Measurements from ENCODE around the gene GPATCH4.

GPATCH4 gene

DNA sequence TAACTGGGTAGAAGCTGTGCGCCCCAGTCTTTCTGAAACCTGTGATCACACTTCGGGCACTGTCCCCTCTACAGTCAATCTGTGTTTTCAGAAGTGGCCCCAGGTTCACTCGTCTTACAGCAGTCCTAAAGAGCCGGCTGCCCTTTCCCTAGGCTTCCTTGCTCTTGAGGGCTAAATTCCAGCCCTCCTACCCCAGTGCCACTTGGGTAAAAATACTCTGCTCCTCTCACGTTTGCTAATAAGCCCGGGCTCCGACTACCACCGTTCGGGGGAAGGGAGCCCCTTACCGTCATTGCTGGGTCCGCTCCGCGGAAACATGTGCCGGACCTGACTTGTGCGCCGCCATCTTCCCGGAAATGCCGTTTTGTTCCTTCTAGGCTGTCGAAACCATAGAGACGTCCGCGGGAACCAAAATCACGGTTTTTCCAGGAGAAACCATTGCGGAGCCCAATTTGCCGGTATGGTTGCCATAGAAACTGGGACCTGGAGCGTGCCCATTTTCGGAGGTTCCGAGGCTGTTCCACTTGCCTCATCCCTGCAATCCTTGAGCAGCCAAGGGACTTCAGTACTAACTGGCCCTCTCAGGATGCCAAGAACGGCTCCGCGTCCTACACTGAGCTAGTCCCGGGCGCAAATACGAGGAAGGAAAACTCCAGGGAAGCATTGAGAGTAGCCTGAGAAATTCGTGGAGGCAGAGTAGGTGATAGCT lies at the start of gene GPATCH4:
GPATCH4 (minus strand) TSS at position 358 of the 709 bp plus-strand sequence.
- Histone ChIP-seq H3K4me1 (ENCODE audit: control insufficient read depth, insufficient read depth, low read length) (no peaks in the 10 kb centered on the region), H3K9ac (ENCODE audit: low read length) (peak within 1 kb of the TSS; percentile 97), H3K27me3 (ENCODE audit: control insufficient read depth, insufficient read depth, low read length) (no peaks in the 10 kb centered on the region), H3K27ac (ENCODE audit: low read depth, low read length) (peak within 1 kb of the TSS; percentile 76), H3K9me3 (ENCODE audit: control insufficient read depth, insufficient read depth, low read depth, low read length) (no peaks in the 10 kb centered on the region), H3K4me3 (ENCODE audit: low read depth, low read length) (peak within 1 kb of the TSS; percentile 89), H3K36me3 (ENCODE audit: control insufficient read depth, insufficient read depth, low read length) (peaks cover 33% of the 10 kb centered on the region)

DNA sequence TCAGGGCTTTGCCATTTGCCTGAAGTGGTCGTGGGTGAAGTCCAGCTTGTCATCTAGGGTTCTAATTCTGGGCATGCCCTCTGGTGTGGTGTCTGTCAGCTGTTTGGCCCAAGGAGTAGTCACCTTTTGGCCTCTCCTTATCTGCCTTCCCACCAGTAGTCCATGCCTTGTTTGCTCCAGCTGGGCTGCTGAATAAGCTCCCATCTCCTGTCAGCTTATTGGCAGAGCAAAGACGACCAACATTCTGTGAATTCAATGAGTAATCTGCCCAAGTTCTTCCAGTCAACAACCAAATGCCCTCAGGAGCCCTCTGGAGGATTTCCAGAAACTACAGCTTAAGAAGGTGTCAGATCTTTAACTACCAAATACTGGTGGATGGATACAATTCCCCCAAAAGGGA lies 47.7 kb upstream of the GPATCH4 start:
- Histone ChIP-seq H3K27ac (ENCODE audit: low read depth, low read length) (no peak overlapping the region), H3K9me3 (ENCODE audit: control insufficient read depth, insufficient read depth, low read depth, low read length) (no peaks in the 10 kb centered on the region), H3K36me3 (ENCODE audit: control insufficient read depth, insufficient read depth, low read length) (no peaks in the 10 kb centered on the region), H3K27me3 (ENCODE audit: control insufficient read depth, insufficient read depth, low read length) (peaks cover 97% of the 10 kb centered on the region), H3K4me3 (ENCODE audit: low read depth, low read length) (no peak overlapping the region), H3K9ac (ENCODE audit: low read length) (no peak overlapping the region), H3K4me1 (ENCODE audit: control insufficient read depth, insufficient read depth, low read length) (no peaks in the 10 kb centered on the region)

DNA sequence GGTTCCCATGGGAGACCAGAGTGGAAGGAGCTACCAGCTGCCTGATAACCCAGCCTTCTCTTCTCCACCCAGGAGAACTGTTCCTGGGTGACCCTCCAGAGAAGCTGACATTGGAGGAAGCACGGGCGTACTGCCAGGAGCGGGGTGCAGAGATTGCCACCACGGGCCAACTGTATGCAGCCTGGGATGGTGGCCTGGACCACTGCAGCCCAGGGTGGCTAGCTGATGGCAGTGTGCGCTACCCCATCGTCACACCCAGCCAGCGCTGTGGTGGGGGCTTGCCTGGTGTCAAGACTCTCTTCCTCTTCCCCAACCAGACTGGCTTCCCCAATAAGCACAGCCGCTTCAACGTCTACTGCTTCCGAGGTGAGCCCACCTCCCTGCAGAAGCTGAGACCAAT lies 47.2 kb upstream of the GPATCH4 start:
- Histone ChIP-seq H3K9ac (ENCODE audit: low read length) (no peak overlapping the region), H3K4me1 (ENCODE audit: control insufficient read depth, insufficient read depth, low read length) (no peaks in the 10 kb centered on the region), H3K27me3 (ENCODE audit: control insufficient read depth, insufficient read depth, low read length) (peaks cover 97% of the 10 kb centered on the region), H3K9me3 (ENCODE audit: control insufficient read depth, insufficient read depth, low read depth, low read length) (no peaks in the 10 kb centered on the region), H3K36me3 (ENCODE audit: control insufficient read depth, insufficient read depth, low read length) (no peaks in the 10 kb centered on the region), H3K27ac (ENCODE audit: low read depth, low read length) (no peak overlapping the region), H3K4me3 (ENCODE audit: low read depth, low read length) (no peak overlapping the region)

DNA sequence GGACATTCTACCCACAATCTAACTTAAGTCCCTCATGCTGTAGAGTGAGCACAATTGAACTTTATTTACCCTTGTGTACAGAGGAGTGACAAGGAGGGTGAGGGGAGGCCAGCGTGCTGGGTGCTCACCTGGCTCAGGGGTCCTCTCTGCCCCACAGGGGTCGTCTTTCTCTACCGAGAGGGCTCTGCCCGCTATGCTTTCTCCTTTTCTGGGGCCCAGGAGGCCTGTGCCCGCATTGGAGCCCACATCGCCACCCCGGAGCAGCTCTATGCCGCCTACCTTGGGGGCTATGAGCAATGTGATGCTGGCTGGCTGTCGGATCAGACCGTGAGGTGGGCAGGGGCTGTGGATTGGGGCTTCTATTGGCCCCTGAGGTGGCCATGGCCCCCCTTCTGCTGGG lies 46.1 kb upstream of the GPATCH4 start:
- Histone ChIP-seq H3K4me1 (ENCODE audit: control insufficient read depth, insufficient read depth, low read length) (peaks cover 7% of the 10 kb centered on the region; the same call in 1 of the 2 replicates), H3K27ac (ENCODE audit: low read depth, low read length) (no peak overlapping the region), H3K36me3 (ENCODE audit: control insufficient read depth, insufficient read depth, low read length) (no peaks in the 10 kb centered on the region), H3K27me3 (ENCODE audit: control insufficient read depth, insufficient read depth, low read length) (peaks cover 99% of the 10 kb centered on the region), H3K4me3 (ENCODE audit: low read depth, low read length) (no peak overlapping the region), H3K9ac (ENCODE audit: low read length) (no peak overlapping the region), H3K9me3 (ENCODE audit: control insufficient read depth, insufficient read depth, low read depth, low read length) (no peaks in the 10 kb centered on the region)

DNA sequence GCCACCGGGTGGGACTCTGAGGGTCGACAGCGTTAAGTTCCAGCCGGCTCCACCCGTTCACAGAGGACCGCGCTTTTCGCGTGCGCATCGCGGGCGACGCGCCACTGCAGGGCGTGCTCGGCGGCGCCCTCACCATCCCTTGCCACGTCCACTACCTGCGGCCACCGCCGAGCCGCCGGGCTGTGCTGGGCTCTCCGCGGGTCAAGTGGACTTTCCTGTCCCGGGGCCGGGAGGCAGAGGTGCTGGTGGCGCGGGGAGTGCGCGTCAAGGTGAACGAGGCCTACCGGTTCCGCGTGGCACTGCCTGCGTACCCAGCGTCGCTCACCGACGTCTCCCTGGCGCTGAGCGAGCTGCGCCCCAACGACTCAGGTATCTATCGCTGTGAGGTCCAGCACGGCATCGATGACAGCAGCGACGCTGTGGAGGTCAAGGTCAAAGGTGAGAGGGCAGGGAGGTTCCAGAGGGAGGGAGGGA lies 45.5 kb upstream of the GPATCH4 start:
- H3K9ac ChIP-seq (ENCODE audit: low read length), result no peak overlapping the region
- no peak overlapping the region for H3K4me3 ChIP-seq (ENCODE audit: low read depth, low read length)
- H3K27me3 ChIP-seq (ENCODE audit: control insufficient read depth, insufficient read depth, low read length), result peaks cover 98% of the 10 kb centered on the region
- H3K4me1 ChIP-seq (ENCODE audit: control insufficient read depth, insufficient read depth, low read length), result peaks cover 7% of the 10 kb centered on the region; the same call in 1 of the 2 replicates
- no peak overlapping the region for H3K27ac ChIP-seq (ENCODE audit: low read depth, low read length)
- H3K36me3 ChIP-seq (ENCODE audit: control insufficient read depth, insufficient read depth, low read length), result no peaks in the 10 kb centered on the region
- no peaks in the 10 kb centered on the region for H3K9me3 ChIP-seq (ENCODE audit: control insufficient read depth, insufficient read depth, low read depth, low read length)

DNA sequence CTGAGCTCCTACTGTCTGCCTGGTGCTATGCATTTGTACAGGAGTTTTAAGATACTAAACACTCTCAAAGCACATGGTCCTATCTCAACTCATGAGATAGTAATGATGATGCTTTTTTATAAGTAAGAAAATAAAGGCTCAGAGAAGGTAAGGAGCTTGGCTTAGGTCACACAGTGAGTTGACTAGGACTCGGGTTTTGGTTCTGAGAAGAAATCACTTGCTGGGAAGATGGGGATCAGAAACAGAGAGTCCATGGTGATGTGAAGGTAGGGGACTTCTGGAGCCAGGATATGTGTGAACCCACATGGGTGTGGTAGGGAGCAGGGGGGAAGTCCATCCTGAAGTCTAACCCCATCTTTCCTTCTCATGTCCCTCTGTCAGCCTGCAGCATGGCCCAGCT lies 44.4 kb upstream of the GPATCH4 start:
- Histone ChIP-seq H3K4me3 (ENCODE audit: low read depth, low read length) (no peak overlapping the region), H3K9me3 (ENCODE audit: control insufficient read depth, insufficient read depth, low read depth, low read length) (no peaks in the 10 kb centered on the region), H3K36me3 (ENCODE audit: control insufficient read depth, insufficient read depth, low read length) (no peaks in the 10 kb centered on the region), H3K4me1 (ENCODE audit: control insufficient read depth, insufficient read depth, low read length) (peaks cover 14% of the 10 kb centered on the region), H3K9ac (ENCODE audit: low read length) (no peak overlapping the region), H3K27me3 (ENCODE audit: control insufficient read depth, insufficient read depth, low read length) (peaks cover 97% of the 10 kb centered on the region), H3K27ac (ENCODE audit: low read depth, low read length) (no peak overlapping the region)

DNA sequence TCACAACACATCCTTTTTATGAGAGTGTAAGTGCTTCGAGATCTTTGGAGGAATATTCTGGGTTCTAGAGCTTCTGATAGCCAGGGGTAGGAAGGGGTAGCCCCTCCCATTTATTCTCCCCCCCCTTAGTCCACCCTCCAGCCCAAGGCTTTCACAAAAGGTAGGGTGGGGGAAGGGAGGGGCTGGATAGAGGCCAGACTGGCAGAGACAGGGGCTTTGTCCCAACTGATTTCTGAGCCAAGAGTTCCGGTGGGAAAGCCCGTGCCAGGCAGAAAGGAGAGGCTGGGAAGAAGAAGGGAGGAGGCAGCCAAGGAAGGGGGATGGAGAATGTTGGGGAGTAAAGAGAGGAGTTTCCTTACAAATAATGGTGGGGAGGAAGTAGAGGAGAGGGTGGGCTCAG lies 43.8 kb upstream of the GPATCH4 start:
- H3K4me3 ChIP-seq (ENCODE audit: low read depth, low read length), result no peak overlapping the region
- no peak overlapping the region for H3K9ac ChIP-seq (ENCODE audit: low read length)
- peaks cover 14% of the 10 kb centered on the region for H3K4me1 ChIP-seq (ENCODE audit: control insufficient read depth, insufficient read depth, low read length)
- H3K27me3 ChIP-seq (ENCODE audit: control insufficient read depth, insufficient read depth, low read length), result peaks cover 97% of the 10 kb centered on the region
- no peak overlapping the region for H3K27ac ChIP-seq (ENCODE audit: low read depth, low read length)
- no peaks in the 10 kb centered on the region for H3K36me3 ChIP-seq (ENCODE audit: control insufficient read depth, insufficient read depth, low read length)
- no peaks in the 10 kb centered on the region for H3K9me3 ChIP-seq (ENCODE audit: control insufficient read depth, insufficient read depth, low read depth, low read length)

DNA sequence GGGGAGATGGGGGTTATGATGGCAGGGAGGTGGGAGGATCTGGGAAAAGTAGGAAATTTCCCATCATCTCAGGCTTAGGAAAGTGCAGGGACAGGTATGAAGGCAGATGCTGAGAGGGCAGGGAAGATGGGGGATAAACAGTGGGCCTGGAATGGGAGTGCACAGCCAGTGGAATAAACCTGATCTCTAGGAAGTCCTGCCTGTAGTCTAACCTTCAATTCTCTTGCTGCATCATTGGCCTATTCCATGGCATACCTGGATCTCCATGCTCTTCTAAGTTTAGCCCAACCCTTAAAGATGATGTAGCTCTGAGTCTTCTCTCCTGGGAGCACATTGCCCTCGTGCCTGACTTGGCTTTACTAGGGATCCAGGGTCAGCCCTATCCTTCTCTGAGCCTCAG lies 43.4 kb upstream of the GPATCH4 start:
- Histone ChIP-seq H3K4me3 (ENCODE audit: low read depth, low read length) (no peak overlapping the region), H3K36me3 (ENCODE audit: control insufficient read depth, insufficient read depth, low read length) (no peaks in the 10 kb centered on the region), H3K9me3 (ENCODE audit: control insufficient read depth, insufficient read depth, low read depth, low read length) (no peaks in the 10 kb centered on the region), H3K27me3 (ENCODE audit: control insufficient read depth, insufficient read depth, low read length) (peaks cover 97% of the 10 kb centered on the region), H3K9ac (ENCODE audit: low read length) (no peak overlapping the region), H3K4me1 (ENCODE audit: control insufficient read depth, insufficient read depth, low read length) (peaks cover 15% of the 10 kb centered on the region), H3K27ac (ENCODE audit: low read depth, low read length) (no peak overlapping the region)

DNA sequence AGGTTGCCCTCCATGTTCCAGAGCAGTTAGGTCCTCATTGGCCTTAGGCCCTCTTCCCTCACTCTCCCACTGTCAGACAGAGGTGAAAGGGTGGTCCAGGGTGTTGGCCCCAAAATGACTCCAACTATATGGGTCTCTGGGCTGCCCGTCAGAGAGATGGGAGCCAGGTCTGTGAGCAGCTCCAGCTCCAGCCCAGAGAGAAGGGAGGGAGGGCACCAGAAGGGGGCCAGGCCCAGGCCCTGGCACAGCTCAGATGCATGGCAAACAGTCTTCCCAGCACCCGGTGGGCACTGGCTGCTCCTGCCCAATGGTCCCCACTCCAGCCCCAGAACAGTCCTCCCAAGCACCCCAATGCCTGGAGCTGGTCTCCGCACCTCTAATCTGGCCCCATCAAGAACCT lies 42.9 kb upstream of the GPATCH4 start:
- Histone ChIP-seq H3K9me3 (ENCODE audit: control insufficient read depth, insufficient read depth, low read depth, low read length) (no peaks in the 10 kb centered on the region), H3K4me1 (ENCODE audit: control insufficient read depth, insufficient read depth, low read length) (peaks cover 17% of the 10 kb centered on the region), H3K4me3 (ENCODE audit: low read depth, low read length) (no peak overlapping the region), H3K27ac (ENCODE audit: low read depth, low read length) (no peak overlapping the region), H3K36me3 (ENCODE audit: control insufficient read depth, insufficient read depth, low read length) (no peaks in the 10 kb centered on the region), H3K9ac (ENCODE audit: low read length) (no peak overlapping the region), H3K27me3 (ENCODE audit: control insufficient read depth, insufficient read depth, low read length) (peaks cover 97% of the 10 kb centered on the region)

DNA sequence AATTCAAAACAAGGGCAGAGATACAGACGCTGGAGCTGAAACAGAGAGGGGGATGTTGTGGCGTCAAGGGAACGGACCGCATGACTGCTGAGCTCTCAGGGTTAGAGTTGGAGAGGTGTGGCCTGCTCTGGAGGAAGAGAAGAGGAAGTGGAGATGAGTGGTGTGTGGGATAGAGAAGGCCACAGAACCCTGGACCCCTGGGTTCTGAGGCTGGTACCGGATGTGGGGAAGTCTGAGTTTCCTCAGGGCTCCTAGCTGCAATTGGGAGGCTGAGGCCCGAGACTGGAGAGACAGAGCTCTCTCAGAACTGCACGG lies 42.5 kb upstream of the GPATCH4 start:
- H3K27me3 ChIP-seq (ENCODE audit: control insufficient read depth, insufficient read depth, low read length), result peaks cover 97% of the 10 kb centered on the region
- no peaks in the 10 kb centered on the region for H3K36me3 ChIP-seq (ENCODE audit: control insufficient read depth, insufficient read depth, low read length)
- no peak overlapping the region for H3K9ac ChIP-seq (ENCODE audit: low read length)
- H3K4me1 ChIP-seq (ENCODE audit: control insufficient read depth, insufficient read depth, low read length), result peaks cover 17% of the 10 kb centered on the region
- no peaks in the 10 kb centered on the region for H3K9me3 ChIP-seq (ENCODE audit: control insufficient read depth, insufficient read depth, low read depth, low read length)
- no peak overlapping the region for H3K27ac ChIP-seq (ENCODE audit: low read depth, low read length)
- no peak overlapping the region for H3K4me3 ChIP-seq (ENCODE audit: low read depth, low read length)

DNA sequence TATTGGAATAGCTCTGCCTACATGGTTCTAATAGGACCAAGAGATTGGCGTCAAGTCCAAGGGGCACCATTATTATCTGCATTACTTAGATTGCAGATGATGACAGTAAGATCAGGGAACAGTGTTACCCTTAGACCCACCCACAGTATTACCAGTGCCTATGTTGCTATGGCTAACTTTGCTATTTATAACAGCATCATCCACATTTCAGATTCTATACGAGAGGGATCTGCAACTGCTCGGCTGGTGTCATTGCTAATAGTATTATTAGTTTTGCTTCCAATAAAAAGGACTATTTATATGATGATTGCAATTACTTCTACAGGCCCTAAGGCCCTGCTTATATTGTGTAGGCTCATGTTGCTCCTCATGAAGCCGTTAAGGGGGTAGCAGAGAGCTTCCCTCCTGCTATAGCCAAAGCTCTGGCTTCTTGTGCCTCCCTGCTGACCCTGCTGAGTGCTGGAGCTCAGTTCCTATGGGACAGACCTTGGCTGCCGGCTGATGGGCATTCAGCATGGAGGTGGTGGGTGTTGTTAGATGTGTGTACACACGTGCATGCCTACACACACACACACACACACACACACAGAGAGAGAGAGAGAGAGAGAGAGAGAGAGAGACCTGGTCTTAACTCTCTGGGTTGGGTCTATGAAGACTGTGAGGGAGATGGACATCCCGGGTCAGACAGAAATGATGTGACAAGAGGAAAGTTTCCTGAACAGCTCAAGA lies 41.9 kb upstream of the GPATCH4 start:
- Histone ChIP-seq H3K9me3 (ENCODE audit: control insufficient read depth, insufficient read depth, low read depth, low read length) (no peaks in the 10 kb centered on the region), H3K4me1 (ENCODE audit: control insufficient read depth, insufficient read depth, low read length) (peaks cover 17% of the 10 kb centered on the region), H3K36me3 (ENCODE audit: control insufficient read depth, insufficient read depth, low read length) (no peaks in the 10 kb centered on the region), H3K4me3 (ENCODE audit: low read depth, low read length) (no peak overlapping the region), H3K27ac (ENCODE audit: low read depth, low read length) (no peak overlapping the region), H3K9ac (ENCODE audit: low read length) (no peak overlapping the region), H3K27me3 (ENCODE audit: control insufficient read depth, insufficient read depth, low read length) (peaks cover 97% of the 10 kb centered on the region)
